Occipital lobe (tissue), 2 donors: Measurements from ENCODE around the gene HES5. TPM values are rescaled to one million over a fixed set of nuclear protein-coding genes. Genes with fewer than 3 reads are reported as not detected.

Experiments used
- DNase-seq: peaks from one replicate; lab custom pipeline; 2025; lab: John Stamatoyannopoulos, UW
- total RNA-seq: library from RNA; depleted of rRNA; stranded (reverse); fragments of >200 nt; gene quantifications from one replicate; pipeline ENCODE4 v1.2.3, GENCODE V29; 2014

The HES5 gene
- total RNA-seq, 1 donor from 2014 or later = 25.4 TPM

DNA sequence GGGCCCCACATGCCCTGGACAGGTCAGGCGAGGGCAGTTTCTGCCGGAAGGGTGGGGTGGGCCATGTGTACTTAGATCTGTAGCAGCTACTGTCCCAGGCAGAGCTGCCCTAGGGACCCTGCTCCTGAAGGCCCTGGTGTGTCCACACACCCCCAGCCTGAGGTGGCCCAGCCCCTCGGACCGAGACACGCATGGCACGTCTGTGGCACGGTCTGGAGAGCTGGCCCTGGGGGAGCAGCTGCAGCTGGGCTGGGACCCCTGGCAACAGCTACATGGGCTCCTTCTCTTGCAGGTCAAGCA lies 28.3 kb downstream of the HES5 start:
- no peak for DNase-seq

- no peak for DNase-seq
Measured at GRCh38 chr1:2501041-2501819, 28.8 kb downstream of the HES5 start.

DNA sequence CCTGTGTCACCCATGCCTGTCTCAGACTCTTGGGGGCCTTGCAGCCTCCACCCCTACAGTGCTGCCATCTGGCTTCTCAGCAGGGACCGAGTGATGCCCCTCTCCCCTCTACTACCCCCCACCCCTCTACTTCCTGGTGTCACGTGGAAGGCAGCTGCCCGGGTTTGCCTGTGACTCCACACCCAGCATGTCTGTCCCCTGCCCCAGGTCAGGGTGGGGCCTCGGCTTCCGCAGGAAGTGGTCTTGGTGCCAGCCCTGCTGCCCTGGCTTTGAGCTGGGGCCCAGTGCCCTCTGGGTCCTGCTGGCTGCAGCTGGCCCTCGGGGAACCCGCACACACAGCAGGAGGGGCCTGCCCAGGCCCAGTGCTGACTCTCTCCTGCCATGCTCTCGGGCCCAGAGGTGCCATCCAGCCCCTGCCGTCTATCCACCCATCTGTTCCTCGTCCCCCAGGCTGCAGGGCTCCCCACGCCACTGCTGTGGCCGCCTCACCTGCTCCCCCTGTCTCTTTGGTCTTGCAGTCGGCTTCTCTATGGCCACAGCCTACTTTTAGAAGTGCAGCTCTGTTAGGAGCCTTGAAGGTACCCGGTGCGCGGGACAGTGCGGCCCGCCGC lies 30.0 kb downstream of the HES5 start:
- no peak for DNase-seq

DNA sequence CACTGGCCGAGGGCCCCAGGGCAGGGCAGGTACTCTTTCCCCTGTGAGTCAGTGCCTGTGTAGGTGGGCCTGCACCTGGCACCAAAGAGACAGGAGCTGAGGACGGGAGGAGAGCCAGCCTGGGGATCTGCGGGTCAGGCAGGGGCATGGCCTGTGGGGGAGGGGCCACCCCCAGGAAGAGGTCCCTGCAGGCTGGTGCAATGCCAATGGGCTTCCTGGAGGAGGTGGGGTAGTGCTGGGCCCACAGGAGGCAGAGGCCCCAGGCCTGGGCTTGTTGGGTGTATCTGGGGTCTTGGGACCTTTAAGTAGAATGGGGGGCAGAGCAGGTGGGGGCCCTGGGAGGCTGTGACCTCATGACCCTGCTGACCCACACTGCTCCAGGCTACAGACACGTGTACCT lies 30.8 kb downstream of the HES5 start:
- no peak for DNase-seq

DNA sequence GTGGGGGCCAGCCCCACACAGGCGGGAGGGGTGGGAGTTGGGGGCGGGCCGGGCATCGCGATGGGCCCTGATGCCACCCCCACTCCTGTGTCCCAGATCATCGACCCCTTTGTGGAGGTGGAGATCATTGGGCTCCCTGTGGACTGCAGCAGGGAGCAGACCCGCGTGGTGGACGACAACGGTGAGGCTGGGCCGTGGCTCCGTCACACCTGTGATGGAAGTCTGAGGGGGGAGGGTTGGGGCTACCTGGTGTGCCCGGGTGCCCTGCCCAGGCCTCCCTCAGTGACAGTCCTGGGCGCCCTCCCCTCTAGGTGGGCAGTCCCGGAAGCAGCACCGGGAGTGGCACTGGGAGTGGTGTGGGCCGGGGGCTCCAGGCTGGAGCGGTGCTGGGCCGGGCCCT lies 31.4 kb downstream of the HES5 start:
- no peak for DNase-seq

DNA sequence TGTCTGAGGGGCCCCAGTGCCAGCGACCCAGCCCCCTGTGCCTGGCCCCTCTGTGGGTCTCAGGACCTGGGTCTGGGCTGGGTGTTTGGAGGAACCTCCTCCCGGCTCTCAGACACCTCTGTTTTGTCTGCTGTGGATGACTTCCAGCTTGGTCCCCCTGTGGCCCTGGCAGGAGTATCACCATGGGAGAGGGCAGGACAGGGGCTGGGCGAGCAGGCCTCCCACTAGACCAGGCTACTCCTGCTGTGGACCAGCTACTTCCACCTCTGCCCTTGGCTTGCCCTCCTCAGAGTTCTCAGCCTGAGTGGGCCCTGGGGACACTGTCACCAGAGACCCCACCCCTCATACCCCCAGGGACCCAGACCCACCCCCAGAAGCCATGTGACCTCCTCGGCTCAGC lies 32.2 kb downstream of the HES5 start:
- no peak for DNase-seq

DNA sequence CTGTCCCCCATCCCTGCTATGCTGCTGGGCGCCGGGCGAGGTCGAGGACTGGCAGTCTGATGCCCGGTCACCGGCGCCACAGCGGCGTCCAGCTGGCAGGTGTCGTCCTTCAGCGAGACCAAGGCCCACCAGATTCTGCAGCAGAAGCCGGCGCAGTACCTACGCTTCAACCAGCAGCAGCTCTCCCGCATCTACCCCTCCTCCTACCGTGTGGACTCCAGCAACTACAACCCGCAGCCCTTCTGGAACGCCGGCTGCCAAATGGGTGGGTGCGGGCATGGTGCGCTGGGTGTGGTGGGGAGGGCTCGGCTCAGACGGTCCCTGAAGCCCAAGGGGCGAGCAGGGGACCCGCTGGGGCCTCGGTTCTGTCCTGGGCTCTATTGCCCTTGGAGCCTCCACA lies 33.3 kb downstream of the HES5 start:
- no peak for DNase-seq

GRCh38 chr1:2496087-2496622 lies 33.9 kb downstream of the HES5 start:
- no peak for DNase-seq

DNA sequence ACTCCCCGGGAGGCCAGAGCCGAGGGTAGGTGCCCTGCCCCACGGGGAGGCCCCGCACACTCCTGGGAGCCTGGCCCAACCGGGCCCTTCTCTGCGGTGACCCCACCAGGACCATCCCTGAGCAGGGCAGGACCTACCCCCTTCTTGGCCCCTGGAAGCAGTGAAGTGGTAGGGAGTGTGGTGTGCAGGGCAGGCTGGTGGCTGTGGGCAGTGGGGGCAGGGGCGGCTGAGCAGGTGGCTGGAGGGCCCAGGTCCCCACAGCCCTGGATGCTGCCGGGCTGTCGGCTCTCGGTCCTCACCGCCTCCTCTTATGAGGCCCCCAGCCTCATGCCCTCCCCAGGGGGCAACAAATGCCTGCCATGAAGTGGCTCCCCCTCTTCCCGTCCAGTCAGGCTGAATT lies 34.5 kb downstream of the HES5 start:
- no peak for DNase-seq

- DNase-seq = no peak
Measured at GRCh38 chr1:2495026-2495425, 35.0 kb downstream of the HES5 start.

GRCh38 chr1:2494323-2494693 lies 35.8 kb downstream of the HES5 start:
- no peak for DNase-seq

DNA sequence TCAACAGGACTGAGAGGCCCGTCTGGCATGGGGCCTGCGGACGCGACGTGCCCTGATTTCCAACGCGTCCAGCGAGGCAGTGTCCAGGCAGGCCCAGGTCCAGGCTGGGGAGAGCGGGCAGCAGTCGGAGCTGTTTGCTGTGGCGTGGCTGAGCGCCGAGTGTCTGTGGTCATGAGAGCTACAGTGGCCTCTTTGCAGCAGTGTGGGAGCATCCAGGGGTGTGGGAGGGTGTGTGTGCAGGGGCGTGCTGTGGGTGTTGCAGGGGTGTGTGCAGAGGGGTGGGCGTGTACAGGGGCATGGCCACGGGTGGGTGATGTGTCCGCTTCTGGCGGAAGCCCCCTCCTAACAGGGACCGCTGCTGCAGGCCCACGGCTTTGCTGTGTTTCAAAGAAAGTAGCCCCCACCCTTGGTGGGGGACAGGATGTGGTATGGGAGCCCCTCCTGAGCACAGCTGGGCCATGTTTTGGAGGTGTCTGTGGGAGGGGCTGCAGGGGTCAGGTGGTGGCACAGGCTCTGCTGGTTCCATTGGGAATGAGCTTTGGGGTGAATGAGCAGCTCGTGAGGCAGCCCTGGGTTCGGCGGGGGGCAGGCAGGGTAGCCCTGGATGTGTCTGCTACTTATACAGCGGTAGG lies 36.3 kb downstream of the HES5 start:
- peak; percentile 75 for DNase-seq

GRCh38 chr1:2493218-2493617 lies 36.8 kb downstream of the HES5 start:
- DNase-seq = no peak

- DNase-seq = no peak
Measured at GRCh38 chr1:2492091-2492490, 38.0 kb downstream of the HES5 start.

DNA sequence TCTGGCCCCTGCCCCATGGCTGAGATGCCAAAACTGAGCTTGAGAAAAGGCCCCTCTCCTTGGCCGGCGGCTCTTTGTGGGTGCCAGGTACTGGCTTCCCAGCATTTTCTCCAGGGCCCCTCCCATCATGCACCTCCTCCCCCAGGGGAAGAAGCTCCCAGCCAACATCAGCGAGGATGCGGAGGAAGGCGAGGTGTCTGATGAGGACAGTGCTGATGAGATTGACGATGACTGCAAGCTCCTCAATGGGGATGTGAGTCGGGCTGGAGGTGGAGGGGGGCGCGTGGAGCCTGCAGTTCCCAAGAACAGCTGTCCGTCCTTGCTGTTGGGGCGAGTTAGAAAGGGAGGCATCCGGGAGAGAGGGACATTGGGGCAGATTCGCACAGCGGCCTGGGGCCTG lies 40.4 kb downstream of the HES5 start:
- DNase-seq = no peak

DNA sequence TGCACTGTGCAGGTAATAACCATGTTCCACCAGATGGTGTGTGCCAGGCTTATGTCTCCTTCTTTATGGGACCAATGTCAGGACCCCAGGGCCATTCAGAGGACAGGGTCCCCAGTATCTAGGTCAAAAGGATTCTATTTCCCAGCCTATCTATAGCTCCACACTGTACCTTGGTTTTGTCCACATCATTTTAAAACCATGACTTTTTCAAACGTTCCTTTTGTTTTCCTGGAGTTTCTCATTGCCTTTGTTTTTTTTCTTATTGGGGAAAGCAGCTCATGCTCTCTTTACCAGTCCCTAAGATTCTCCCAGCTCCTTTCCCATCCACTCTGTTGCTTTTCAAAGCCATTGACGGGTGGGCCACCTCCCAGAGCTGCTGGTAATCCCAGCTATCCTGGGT lies 41.4 kb downstream of the HES5 start:
- no peak for DNase-seq

DNA sequence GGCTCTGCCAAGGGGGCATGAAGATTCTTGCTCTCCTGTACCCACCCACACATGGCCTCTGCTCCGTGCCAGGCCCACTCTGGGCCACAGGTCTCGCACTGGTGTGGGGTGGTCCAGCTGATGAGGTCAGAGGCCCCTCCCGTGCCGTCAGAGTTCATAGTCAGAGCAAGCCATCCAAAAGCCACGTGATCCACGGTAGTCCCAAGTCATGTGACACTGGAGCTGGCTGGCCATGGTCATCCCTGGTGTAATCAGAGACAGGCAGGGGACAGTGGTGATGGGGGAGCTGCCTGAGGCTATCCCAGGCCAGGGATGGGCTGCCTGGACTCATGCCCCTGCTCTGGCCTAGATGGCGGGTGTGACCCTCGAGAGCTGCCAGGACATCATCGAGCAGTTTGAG lies 43.5 kb downstream of the HES5 start:
- DNase-seq = no peak

DNA sequence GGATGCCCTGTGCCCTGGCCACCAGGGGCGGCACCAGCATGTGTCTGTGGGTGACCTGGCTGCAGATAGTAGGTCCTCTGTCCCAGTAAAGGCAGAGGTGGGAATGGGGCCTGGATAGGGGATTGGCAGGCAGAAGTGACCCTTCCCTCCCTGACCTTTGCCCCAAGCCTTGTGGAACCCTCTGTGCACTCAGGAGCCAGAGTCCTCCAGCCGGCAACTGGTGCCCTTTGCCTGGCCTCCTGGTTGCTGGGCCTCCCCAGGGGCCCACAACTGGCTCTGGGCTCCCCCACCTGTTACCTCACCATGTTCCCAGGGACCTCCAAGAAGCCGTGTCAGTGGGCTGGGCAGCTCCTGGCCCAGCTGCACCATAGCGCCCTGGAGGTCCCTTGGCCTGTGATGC lies 44.0 kb downstream of the HES5 start:
- DNase-seq = no peak

GRCh38 chr1:2483970-2484369 lies 46.1 kb downstream of the HES5 start:
- DNase-seq = no peak

DNA sequence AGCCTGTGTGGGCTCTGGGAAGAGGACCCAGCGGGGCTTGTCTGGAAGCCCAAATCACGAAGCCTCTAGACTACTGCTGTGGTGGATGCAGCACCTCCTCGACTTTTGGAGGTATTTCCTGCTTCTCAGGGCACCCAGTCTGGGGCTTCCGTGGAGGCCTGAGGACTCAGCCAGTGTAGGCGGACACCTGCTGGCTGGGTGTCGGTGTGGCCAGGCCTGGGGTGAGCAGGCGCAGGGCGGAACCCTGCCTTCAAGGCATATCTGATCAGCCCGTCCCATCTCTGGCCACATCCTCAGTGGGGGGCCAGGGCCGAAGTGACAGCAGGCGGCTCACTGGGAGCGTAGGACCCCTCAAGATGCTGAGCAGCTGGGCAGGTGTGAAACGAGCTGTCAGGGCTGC lies 47.0 kb downstream of the HES5 start:
- DNase-seq = no peak

DNA sequence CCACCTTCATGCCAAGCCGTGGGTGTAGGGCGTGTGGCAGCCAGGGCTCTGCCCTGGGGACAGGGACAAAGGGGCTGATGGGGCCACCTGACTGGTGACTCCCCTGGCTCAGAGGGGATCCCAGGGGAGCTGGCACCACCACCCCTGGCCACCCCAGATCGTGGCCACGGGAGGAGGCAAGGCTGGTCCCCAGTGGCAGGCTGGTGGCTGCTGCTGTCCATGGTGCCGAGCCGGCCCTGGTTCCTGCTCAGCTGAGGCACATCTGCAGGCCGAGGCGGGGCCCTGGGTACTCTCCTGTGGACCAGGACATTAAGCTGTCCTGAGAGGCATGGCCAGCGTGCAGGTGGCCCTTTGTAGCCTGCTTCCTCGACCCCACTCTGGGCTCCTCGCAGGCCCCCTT lies 47.5 kb downstream of the HES5 start:
- no peak for DNase-seq

DNA sequence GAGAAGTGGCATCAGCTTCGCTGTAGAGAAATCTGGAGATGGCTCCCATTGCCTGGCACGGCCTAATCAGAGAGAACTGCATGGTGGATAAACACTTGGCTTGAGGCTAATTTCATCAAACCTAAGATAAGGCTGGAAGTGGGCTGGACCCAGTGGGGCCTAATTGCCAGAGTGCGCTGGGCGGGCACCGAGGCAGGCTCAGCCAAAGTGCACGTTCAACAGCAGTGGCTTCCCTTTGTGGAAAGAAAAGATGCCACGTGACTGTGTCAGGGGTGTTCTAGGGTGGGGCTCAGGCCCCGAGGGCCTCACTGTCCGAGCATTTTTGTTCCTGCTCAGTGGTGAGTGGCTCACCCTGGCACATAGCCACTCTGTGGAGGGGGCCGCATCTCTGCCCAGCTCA lies 48.2 kb downstream of the HES5 start:
- DNase-seq = no peak

DNA sequence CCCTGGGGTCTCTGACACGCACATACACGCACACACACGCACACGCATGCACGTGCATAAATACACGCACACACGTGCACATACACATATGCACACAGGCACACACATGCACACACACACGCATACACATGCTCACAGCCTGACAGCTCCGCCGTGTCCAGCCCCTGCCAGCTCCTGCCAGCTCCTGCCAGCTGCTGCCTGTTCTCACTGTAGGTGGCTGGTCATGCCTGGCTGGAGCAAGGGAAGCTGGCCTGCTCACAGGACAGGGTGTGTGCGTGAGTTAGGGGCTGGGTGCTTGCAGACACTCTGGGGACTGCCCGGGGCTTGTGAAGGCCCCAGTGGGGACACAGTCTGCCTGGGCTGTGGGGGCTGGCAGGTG lies 49.1 kb downstream of the HES5 start:
- DNase-seq = peak; percentile 31
